H9 (cell line): ENCODE measurements around the gene LRP5. TPM values are rescaled to one million over a fixed set of nuclear protein-coding genes. Genes with fewer than 3 reads are reported as not detected.

Experiments
- DNase-seq: peaks from one replicate; pipeline ENCODE4 v3.0.0-alpha.2; 2017
- H2AFZ ChIP-seq: one replicate; pipeline ENCODE4 v1.6.1; 2013; ENCODE audit warnings: mild to moderate bottlenecking, low read length, control low read depth, moderate library complexity
- H2AK5ac ChIP-seq: 2 replicates; pipeline ENCODE4 v1.6.1; 2013; ENCODE audit warnings: low read length, control low read depth, mixed read lengths; ENCODE audit not compliant: insufficient read length
- H2BK120ac ChIP-seq: one replicate; pipeline ENCODE4 v1.6.1; 2013; ENCODE audit warnings: low read depth, mild to moderate bottlenecking, low read length, control low read depth, inconsistent platforms; ENCODE audit not compliant: poor library complexity, severe bottlenecking
- H2BK12ac ChIP-seq: 2 replicates; pipeline ENCODE4 v1.6.1; 2013; ENCODE audit warnings: low read length, control low read depth, mixed read lengths, low read depth; ENCODE audit not compliant: insufficient read length
- H2BK15ac ChIP-seq: 2 replicates; pipeline ENCODE4 v1.6.1; 2013; ENCODE audit warnings: low read depth, low read length, control low read depth
- H2BK20ac ChIP-seq: one replicate; pipeline ENCODE4 v1.6.1; 2013; ENCODE audit warnings: low read depth, mild to moderate bottlenecking, low read length, control low read depth, inconsistent platforms; ENCODE audit not compliant: poor library complexity, severe bottlenecking
- H2BK5ac ChIP-seq: 2 replicates; pipeline ENCODE4 v1.6.1; 2013; ENCODE audit warnings: low read length, control low read depth, mixed read lengths; ENCODE audit not compliant: insufficient read length
- H3K14ac ChIP-seq: 2 replicates; pipeline ENCODE4 v1.6.1; 2013; ENCODE audit warnings: low read length, control low read depth; ENCODE audit not compliant: insufficient read depth
- H3K18ac ChIP-seq: 2 replicates; pipeline ENCODE4 v1.6.1; 2013; ENCODE audit warnings: low read depth, mild to moderate bottlenecking, mixed read lengths, low read length, control low read depth; ENCODE audit not compliant: insufficient read length
- H3K23ac ChIP-seq: 2 replicates; pipeline ENCODE4 v1.6.1; 2013; ENCODE audit warnings: low read length, control low read depth, mixed read lengths, low read depth; ENCODE audit not compliant: insufficient read length
- H3K23me2 ChIP-seq: 2 replicates; pipeline ENCODE4 v1.6.1; 2013; ENCODE audit warnings: low read depth, mild to moderate bottlenecking, mixed read lengths, low read length, control low read depth; ENCODE audit not compliant: insufficient read length, poor library complexity, severe bottlenecking
- H3K27ac ChIP-seq: 2 replicates; pipeline ENCODE4 v1.5.1; 2013; ENCODE audit warnings: low read length, control low read depth, mixed read lengths, low read depth; ENCODE audit not compliant: insufficient read length
- H3K27me3 ChIP-seq: 2 replicates; pipeline ENCODE4 v1.6.1; 2013; ENCODE audit warnings: low read length, control low read depth, inconsistent platforms; ENCODE audit not compliant: insufficient read depth
- H3K4ac ChIP-seq: 2 replicates; pipeline ENCODE4 v1.6.1; 2013; ENCODE audit warnings: low read depth, mild to moderate bottlenecking, control low read depth, inconsistent platforms, low read length, moderate library complexity
- H3K4me1 ChIP-seq: 2 replicates; pipeline ENCODE4 v1.6.1; 2013; ENCODE audit warnings: low read length, control low read depth, inconsistent platforms; ENCODE audit not compliant: insufficient read depth
- H3K4me2 ChIP-seq: 2 replicates; pipeline ENCODE4 v1.6.1; 2013; ENCODE audit warnings: low read length, control low read depth, mixed read lengths; ENCODE audit not compliant: insufficient read length, insufficient read depth
- H3K56ac ChIP-seq: 2 replicates; pipeline ENCODE4 v1.6.1; 2013; ENCODE audit warnings: low read depth, mild to moderate bottlenecking, mixed read lengths, low read length, control low read depth; ENCODE audit not compliant: insufficient read length
- H3K79me1 ChIP-seq: 2 replicates; pipeline ENCODE4 v1.6.1; 2013; ENCODE audit warnings: low read depth, mild to moderate bottlenecking, moderate library complexity, low read length, control low read depth, inconsistent platforms; ENCODE audit not compliant: insufficient read depth, poor library complexity, severe bottlenecking
- H3K79me2 ChIP-seq: 2 replicates; pipeline ENCODE4 v1.6.1; 2013; ENCODE audit warnings: low read length, control low read depth, inconsistent platforms; ENCODE audit not compliant: insufficient read depth
- H3K9ac ChIP-seq: 2 replicates; pipeline ENCODE4 v1.6.1; 2013; ENCODE audit warnings: low read length, control low read depth, mixed read lengths; ENCODE audit not compliant: insufficient read length; ENCODE audit errors: extremely low read depth
- H3K9me3 ChIP-seq: one replicate; pipeline ENCODE4 v1.6.1; 2013; ENCODE audit warnings: low read depth, low read length, inconsistent platforms; ENCODE audit not compliant: control insufficient read depth
- H3T11ph ChIP-seq: one replicate; pipeline ENCODE4 v1.6.1; 2013; ENCODE audit warnings: mild to moderate bottlenecking, low read length, control low read depth, inconsistent platforms
- H4K20me1 ChIP-seq: one replicate; pipeline ENCODE4 v1.6.1; 2013; ENCODE audit not compliant: control insufficient read depth, insufficient read length, insufficient read depth
- H4K5ac ChIP-seq: 2 replicates; pipeline ENCODE4 v1.6.1; 2013; ENCODE audit warnings: low read depth, mild to moderate bottlenecking, mixed read lengths, low read length, control low read depth; ENCODE audit not compliant: insufficient read length
- H4K8ac ChIP-seq: replicated peaks from 2 replicates; pipeline ENCODE4 v1.6.1; 2013; ENCODE audit warnings: low read length, control low read depth, mixed read lengths, low read depth; ENCODE audit not compliant: insufficient read length
- H4K91ac ChIP-seq: 2 replicates; pipeline ENCODE4 v1.6.1; 2013; ENCODE audit warnings: low read depth, mild to moderate bottlenecking, moderate library complexity, mixed read lengths, low read length, control low read depth; ENCODE audit not compliant: insufficient read length
- H3K27ac Mint-ChIP-seq, 3 experiments: 2 replicates in 2 of 3; 3 replicates in 1 of 3; pipeline ENCODE4 v1.8.0; 2020 to 2021; ENCODE audit warnings: mixed read lengths in 3 of 3, mild to moderate bottlenecking in 1 of 3, moderate library complexity in 1 of 3
- H3K27me3 Mint-ChIP-seq: 2 replicates; pipeline ENCODE4 v1.8.0; 2021; ENCODE audit warnings: low read depth, mild to moderate bottlenecking, moderate library complexity, mixed read lengths
- H3K36me3 Mint-ChIP-seq, 3 experiments: 2 replicates in 2 of 3; 3 replicates in 1 of 3; pipeline ENCODE4 v1.8.0; 2020 to 2021; ENCODE audit warnings: low read depth in 3 of 3, mixed read lengths in 3 of 3; ENCODE audit not compliant: insufficient read depth in 1 of 3
- H3K4me1 Mint-ChIP-seq, 2 experiments: 2 replicates each; pipeline ENCODE4 v1.8.0; 2020; ENCODE audit warnings: mixed read lengths in 2 of 2
- H3K4me3 Mint-ChIP-seq, 2 experiments: 2 replicates in 1 of 2; 3 replicates in 1 of 2; pipeline ENCODE4 v1.8.0; 2020 to 2021; ENCODE audit warnings: mild to moderate bottlenecking in 2 of 2, mixed read lengths in 2 of 2, moderate library complexity in 1 of 2
- H3K9me3 Mint-ChIP-seq, 2 experiments: 2 replicates in 1 of 2; 3 replicates in 1 of 2; pipeline ENCODE4 v1.8.0; 2020; ENCODE audit warnings: mild to moderate bottlenecking in 2 of 2, mixed read lengths in 2 of 2, moderate library complexity in 1 of 2
- WGBS: extraction: QIAGEN DNeasy Blood & Tissue Kit; methylation state at CpG from one replicate; pipeline ENCODE4 v1.1.7; 2013; ENCODE audit warnings: missing lambda C conversion rate, low lambda C conversion rate, mixed read lengths; ENCODE audit not compliant: insufficient read length; ENCODE audit errors: extremely low coverage; 5-methylcytosine and 5-hydroxymethylcytosine counted together
- total RNA-seq: library from RNA; stranded (reverse); gene quantifications from 2 replicates; pipeline ENCODE4 v1.2.1, GENCODE V29; 2021
- TF ChIP-seq, protein P1 (sequence below): fragments of 200-600 bp; sonication (generic); conservative IDR thresholded peaks from 3 replicates; pipeline ENCODE4 v1.8.0; 2021; ENCODE audit warnings: antibody characterized with exemption, mild to moderate bottlenecking

LRP5 gene
- total RNA-seq, 1 experiment from 2014 or later = 38.4 TPM

DNA sequence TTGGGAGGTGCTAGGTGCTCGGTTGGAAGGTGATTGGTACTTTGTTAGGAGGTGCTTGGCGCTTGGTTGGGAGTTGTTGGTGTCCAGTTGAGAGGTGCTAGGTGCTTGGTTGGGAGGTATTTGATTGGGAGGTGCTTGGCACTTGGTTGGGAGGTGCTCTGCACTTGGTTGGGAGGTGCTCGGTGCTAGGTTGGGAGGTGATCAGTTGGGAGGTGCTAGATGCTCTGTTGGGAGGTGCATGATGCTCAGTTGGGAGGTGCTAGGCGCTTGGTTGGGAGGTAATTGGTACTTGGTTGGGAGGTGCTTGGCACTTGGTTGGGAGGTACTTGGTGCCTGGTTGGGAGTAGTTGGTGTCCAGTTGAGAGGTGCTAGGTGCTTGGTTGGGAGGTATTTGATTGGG is 40.2 kb downstream of the LRP5 start:
- no peak overlapping the region for H3K27ac ChIP-seq

More for the DNA sequence above, 40.2 kb downstream of the LRP5 start:
- TF ChIP-seq, protein P1, sequence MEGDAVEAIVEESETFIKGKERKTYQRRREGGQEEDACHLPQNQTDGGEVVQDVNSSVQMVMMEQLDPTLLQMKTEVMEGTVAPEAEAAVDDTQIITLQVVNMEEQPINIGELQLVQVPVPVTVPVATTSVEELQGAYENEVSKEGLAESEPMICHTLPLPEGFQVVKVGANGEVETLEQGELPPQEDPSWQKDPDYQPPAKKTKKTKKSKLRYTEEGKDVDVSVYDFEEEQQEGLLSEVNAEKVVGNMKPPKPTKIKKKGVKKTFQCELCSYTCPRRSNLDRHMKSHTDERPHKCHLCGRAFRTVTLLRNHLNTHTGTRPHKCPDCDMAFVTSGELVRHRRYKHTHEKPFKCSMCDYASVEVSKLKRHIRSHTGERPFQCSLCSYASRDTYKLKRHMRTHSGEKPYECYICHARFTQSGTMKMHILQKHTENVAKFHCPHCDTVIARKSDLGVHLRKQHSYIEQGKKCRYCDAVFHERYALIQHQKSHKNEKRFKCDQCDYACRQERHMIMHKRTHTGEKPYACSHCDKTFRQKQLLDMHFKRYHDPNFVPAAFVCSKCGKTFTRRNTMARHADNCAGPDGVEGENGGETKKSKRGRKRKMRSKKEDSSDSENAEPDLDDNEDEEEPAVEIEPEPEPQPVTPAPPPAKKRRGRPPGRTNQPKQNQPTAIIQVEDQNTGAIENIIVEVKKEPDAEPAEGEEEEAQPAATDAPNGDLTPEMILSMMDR = no peak
- Mint-ChIP-seq H3K27ac (no peak overlapping the region), H3K27me3 (0 out of 2 replicates have a peak, but pooled peaks cover 2% of the 10 kb centered on the region), H3K4me3 (no peak overlapping the region), H3K9me3 (no peaks in the 10 kb centered on the region; a peak in 3 of 5 replicates), H3K4me1 (peaks cover 8 to 12% of the 10 kb centered on the region in 2 experiments), H3K36me3 (peaks cover 21 to 38% (median 35%) of the 10 kb centered on the region in 3 experiments; a peak in 6 of 7 replicates)
- Histone ChIP-seq H2BK15ac (no peak overlapping the region), H3K9ac (no peak overlapping the region), H2AK5ac (no peak overlapping the region), H3K4ac (no peak overlapping the region), H2AFZ (no peak overlapping the region), H3K4me2 (no peak overlapping the region), H2BK120ac (no peak overlapping the region), H4K8ac (no peak overlapping the region), H3K56ac (no peak overlapping the region), H3K14ac (no peak overlapping the region), H3K4me1 (peaks cover 7% of the 10 kb centered on the region; the same call in 1 of the 2 replicates), H3T11ph (no peak overlapping the region), H4K20me1 (no peaks in the 10 kb centered on the region), H4K5ac (no peak overlapping the region), H3K23me2 (no peaks in the 10 kb centered on the region), H3K23ac (no peak overlapping the region), H2BK20ac (no peak overlapping the region), H3K79me1 (no peaks in the 10 kb centered on the region), H2BK5ac (no peak overlapping the region), H3K18ac (no peak overlapping the region), H3K9me3 (no peaks in the 10 kb centered on the region), H3K27me3 (no peaks in the 10 kb centered on the region), H4K91ac (no peak overlapping the region), H3K79me2 (no peaks in the 10 kb centered on the region), H2BK12ac (no peak overlapping the region)
- no peak for DNase-seq
- WGBS = no CpG with 5 or more reads among the region's 4 CpGs
